GM12873 (cell line): Measurements from ENCODE around the gene GALNTL6.

Experiments used
- TF ChIP-seq, protein P1 (sequence below): IDR thresholded peaks from 2 replicates; pipeline ENCODE4 v1.5.1; 2012; ENCODE audit warnings: low read depth, mild to moderate bottlenecking, moderate library complexity, low read length, control low read depth; ENCODE audit not compliant: insufficient read depth; ENCODE audit errors: missing control alignments

The GALNTL6 gene

DNA sequence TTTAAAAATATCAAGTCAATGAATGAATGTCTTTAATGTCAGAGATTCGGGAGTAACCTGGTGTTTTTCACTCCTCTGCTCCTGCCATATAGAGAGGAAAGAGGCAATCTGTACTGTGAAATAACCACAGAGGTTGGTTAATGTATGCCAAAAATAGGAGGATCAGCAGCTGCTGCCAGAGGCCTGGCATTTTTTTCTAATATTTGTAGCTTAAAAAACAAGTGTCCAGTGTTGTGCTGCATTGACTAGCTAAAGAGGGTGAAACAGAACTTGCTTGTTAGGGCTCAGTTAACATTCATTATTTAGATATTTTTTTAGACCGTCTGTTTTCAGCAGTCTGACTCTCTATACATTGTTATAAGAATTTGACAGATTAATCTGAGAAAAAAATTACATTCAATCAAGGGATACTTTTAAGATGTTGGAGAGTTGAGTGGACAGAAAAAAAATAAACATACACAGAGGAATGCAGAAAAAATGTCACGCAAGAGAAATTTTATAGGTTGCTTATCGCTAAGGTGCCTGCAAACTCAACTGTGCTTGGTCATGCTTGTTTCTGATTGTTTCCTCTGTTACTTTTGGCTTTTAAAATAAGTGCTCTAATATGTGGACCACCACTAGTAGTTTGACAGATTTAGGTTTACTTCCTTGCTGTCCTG lies 963.1 kb downstream of the GALNTL6 start:
- TF ChIP-seq, protein P1, sequence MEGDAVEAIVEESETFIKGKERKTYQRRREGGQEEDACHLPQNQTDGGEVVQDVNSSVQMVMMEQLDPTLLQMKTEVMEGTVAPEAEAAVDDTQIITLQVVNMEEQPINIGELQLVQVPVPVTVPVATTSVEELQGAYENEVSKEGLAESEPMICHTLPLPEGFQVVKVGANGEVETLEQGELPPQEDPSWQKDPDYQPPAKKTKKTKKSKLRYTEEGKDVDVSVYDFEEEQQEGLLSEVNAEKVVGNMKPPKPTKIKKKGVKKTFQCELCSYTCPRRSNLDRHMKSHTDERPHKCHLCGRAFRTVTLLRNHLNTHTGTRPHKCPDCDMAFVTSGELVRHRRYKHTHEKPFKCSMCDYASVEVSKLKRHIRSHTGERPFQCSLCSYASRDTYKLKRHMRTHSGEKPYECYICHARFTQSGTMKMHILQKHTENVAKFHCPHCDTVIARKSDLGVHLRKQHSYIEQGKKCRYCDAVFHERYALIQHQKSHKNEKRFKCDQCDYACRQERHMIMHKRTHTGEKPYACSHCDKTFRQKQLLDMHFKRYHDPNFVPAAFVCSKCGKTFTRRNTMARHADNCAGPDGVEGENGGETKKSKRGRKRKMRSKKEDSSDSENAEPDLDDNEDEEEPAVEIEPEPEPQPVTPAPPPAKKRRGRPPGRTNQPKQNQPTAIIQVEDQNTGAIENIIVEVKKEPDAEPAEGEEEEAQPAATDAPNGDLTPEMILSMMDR = no peak

DNA sequence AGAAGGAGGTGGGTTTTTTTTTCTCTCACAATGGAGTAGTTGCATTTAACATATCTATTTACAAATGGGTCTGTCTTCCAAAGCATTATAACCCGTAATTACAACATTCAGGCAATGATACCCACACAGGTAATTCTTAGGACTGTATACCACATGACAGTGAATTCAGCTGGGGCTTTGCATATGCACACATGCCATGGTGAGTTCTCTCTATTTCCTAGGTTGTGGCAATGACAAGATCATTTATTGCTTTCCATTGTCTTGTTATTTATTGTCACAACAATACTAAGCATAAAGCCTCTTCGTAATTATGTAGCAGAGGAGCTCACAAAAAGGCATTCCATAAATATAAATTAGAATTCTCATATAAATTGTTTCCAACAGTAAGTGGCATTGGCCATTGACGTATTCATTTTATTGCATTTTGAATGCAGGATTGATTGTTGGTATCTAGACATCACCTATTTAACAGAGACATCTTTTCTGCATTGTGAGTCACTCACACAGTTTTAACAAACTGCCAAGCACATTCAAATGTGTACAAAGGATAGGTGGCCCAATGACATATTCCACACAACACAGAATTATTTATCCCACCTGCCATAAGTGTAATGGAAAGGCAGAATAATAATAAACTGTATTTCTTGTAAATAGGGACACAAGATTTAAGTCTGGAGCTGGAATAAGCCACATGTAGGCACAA lies 964.7 kb downstream of the GALNTL6 start:
- TF ChIP-seq, protein P1 = no peak

DNA sequence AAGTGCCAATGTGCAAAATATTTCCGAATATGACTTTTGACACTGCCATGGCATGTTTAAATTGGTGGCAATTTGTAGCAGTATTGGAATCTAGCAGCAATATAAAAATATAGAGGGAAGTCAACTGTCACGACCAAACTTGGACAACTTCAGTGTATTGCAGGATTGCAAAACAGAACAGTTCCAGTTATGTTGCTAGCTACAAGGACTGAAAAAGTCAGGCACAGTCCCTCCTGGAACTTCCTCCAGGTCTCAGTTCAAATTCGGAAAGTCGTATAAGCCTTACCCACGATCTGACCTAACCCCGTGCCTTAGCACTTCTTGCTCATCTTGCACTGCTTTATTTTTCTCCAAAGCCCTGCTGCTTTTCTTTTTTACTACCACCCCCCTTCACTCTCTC lies 965.4 kb downstream of the GALNTL6 start:
- TF ChIP-seq, protein P1 = no peak

DNA sequence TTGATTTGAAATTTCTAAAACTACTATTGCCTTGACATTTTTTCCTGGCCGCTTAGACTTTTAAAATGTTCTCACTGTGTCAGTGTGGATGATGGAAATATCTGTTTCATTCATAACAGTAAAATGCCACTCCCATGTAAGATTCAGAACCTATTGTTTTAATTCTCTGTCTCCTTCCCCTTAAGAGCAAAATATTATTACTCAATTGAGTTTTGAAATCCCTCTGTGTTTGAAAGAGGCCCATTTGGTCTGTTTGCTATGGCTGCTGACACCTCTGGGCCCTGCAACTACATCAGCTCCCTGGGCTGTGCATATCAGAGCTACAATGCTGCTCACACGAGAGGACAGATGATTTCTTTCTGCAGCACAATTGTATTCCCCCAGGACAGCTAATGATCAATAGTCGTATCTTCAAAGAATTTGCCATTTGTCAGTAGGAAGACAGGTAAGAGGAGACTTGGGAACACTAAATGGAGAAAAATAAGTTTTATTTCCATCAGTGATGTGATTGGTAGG lies 967.4 kb downstream of the GALNTL6 start:
- TF ChIP-seq, protein P1 = no peak

DNA sequence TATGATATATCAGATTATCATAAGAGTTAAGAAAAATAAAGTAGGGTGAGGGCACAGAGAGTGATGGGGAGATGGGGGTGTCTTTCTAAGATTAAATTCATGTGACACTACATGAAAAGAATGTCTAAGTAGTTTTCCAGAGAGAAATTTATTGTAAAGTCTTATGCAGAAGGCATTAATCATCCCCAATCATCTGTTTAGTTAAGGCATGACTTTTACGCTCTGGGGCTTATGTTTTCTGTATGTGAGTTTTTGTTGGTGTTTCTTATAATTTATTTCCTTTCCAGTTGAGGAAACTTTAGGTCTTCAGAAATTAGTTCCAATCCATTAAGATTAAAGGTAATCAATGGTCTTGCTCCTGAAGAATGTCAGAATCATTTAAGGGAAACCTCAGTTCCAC lies 972.4 kb downstream of the GALNTL6 start:
- TF ChIP-seq, protein P1 = no peak

DNA sequence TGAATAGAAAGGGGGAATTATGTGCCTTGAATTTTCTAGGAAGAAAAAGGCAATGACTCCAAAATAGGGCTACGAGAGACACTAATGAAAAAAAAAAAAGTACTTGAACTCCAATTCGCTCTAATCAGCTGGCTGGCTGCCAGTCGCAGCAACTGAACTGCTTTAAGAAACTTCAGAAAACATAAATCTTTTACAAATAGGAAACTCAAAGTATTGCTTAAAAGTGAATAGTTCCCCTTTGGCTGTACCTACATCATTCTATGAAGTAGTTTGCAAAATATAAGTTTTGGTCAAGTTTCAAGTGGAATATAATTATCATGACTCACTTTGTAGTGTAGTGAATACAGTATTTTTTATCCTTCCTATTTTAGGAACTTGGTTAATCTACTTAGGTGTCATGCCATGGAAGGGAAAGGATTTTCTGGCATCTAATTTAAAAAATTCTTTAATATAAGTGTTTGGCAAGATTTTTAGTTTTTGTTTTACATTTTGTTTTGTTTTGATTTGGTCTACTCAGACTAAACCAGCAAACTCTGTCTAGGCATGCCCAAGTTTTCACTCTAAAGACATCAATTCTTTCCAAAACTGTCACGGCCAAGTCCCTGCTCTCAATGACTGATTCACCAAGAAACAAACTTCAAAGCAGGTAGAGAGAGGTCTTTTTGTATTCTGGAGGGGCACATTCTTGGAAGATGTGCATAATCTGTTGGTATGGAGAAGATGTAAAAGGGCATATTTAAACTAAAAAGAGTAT lies 973.0 kb downstream of the GALNTL6 start:
- TF ChIP-seq, protein P1 = no peak

DNA sequence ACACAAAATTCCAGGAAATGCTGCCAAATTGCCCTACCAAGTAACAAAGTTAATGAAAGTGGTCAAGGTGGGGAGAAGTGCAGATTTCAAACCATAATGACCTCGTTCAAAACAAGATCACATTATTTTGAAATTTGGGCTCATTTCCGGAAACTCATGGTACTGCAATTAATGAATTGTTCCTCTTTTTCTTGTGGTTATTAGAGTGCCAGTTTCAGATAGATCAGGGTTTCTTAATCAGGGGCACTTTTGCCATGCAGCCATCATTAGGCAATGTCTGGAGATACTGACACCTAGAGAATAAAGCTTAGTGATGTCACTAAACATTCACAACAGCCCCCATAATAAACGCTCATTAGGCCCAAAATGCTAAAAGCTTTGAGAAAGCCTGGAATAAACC lies 973.9 kb downstream of the GALNTL6 start:
- TF ChIP-seq, protein P1 = no peak
